OCI-LY3 (cell line): Measurements from ENCODE around the gene SPECC1.

Experiments used
- H2AFZ ChIP-seq: fragments of 200-600, 300-600 bp; shearing (Covaris generic); 2 replicates; pipeline ENCODE4 v1.6.0; 2014; ENCODE audit warnings: antibody characterized with exemption, low read depth, low read length
- H3K27ac ChIP-seq: fragments of 200-600, 300-600 bp; sonication (generic); 2 replicates; pipeline ENCODE4 v1.5.1; 2014; ENCODE audit warnings: mild to moderate bottlenecking, low read length, moderate library complexity, mixed read lengths
- H3K27me3 ChIP-seq: fragments of 200-600, 300-600 bp; sonication (generic); 2 replicates; pipeline ENCODE4 v1.6.1; 2014; ENCODE audit warnings: low read depth, low read length, mixed read lengths
- H3K36me3 ChIP-seq: fragments of 200-600, 300-600 bp; sonication (generic); replicated peaks from 2 replicates; pipeline ENCODE3; 2014; ENCODE audit warnings: low read depth, low read length, mixed read lengths
- H3K4me1 ChIP-seq: fragments of 300-600, 200-600 bp; sonication (generic); 2 replicates; pipeline ENCODE4 v1.6.1; 2014; ENCODE audit warnings: low read length, mixed read lengths
- H3K4me2 ChIP-seq: fragments of 200-600, 300-600 bp; sonication (generic); 2 replicates; pipeline ENCODE4 v1.6.1; 2014; ENCODE audit warnings: low read length, mixed read lengths
- H3K4me3 ChIP-seq: fragments of 300-600, 200-600 bp; sonication (generic); 2 replicates; pipeline ENCODE4 v1.5.1; 2014; ENCODE audit warnings: antibody characterized with exemption, mild to moderate bottlenecking, low read length, moderate library complexity
- H3K79me2 ChIP-seq: fragments of 300-600, 200-600 bp; shearing (Covaris generic); 2 replicates; pipeline ENCODE4 v1.6.1; 2014; ENCODE audit warnings: mild to moderate bottlenecking, low read length, mixed read lengths
- H3K9ac ChIP-seq: fragments of 300-600, 200-600 bp; shearing (Covaris generic); 2 replicates; pipeline ENCODE4 v1.6.0; 2014; ENCODE audit warnings: mild to moderate bottlenecking, low read length, moderate library complexity
- H3K9me3 ChIP-seq: fragments of 200-600, 300-600 bp; shearing (Covaris generic); 2 replicates; pipeline ENCODE4 v1.6.1; 2014; ENCODE audit warnings: low read length, mixed read lengths; ENCODE audit not compliant: insufficient read depth
- H4K20me1 ChIP-seq: fragments of 200-600, 300-600 bp; sonication (generic); 2 replicates; pipeline ENCODE4 v1.6.1; 2016; ENCODE audit warnings: low read length, mixed read lengths; ENCODE audit not compliant: insufficient read depth
- CTCF ChIP-seq: fragments of 200-600, 300-600 bp; sonication (generic); IDR thresholded peaks from 2 replicates; pipeline ENCODE4 v1.5.1; 2014; ENCODE audit warnings: antibody characterized with exemption, low read length, low read depth
- EZH2phosphoT487 ChIP-seq: fragments of 200-600 bp; shearing (Covaris generic); IDR thresholded peaks from 2 replicates; pipeline ENCODE4 v1.6.1; 2018; ENCODE audit warnings: antibody characterized with exemption, mixed run types, low read depth

The SPECC1 gene

GRCh38 chr17:20039037-20039436 is 29.9 kb downstream of the SPECC1 start:
- TF ChIP-seq EZH2phosphoT487 (no peak), CTCF (no peak)
- Histone ChIP-seq H4K20me1 (no peaks in the 10 kb centered on the region), H3K79me2 (no peaks in the 10 kb centered on the region), H3K36me3 (no peaks in the 10 kb centered on the region), H3K4me3 (no peak overlapping the region), H3K4me2 (no peak overlapping the region), H2AFZ (no peak overlapping the region), H3K4me1 (peaks cover 15% of the 10 kb centered on the region), H3K9me3 (no peaks in the 10 kb centered on the region), H3K27me3 (no peaks in the 10 kb centered on the region), H3K27ac (no peak overlapping the region), H3K9ac (no peak overlapping the region)

- no peak for TF ChIP-seq EZH2phosphoT487
- TF ChIP-seq CTCF, result no peak
Observed at GRCh38 chr17:20040216-20040615, 31.1 kb downstream of the SPECC1 start.

GRCh38 chr17:20043021-20043420 is 33.9 kb downstream of the SPECC1 start:
- H3K36me3 ChIP-seq, result no peaks in the 10 kb centered on the region
- H3K4me1 ChIP-seq, result no peaks in the 10 kb centered on the region
- no peaks in the 10 kb centered on the region for H3K79me2 ChIP-seq
- no peak overlapping the region for H3K9ac ChIP-seq
- no peaks in the 10 kb centered on the region for H3K9me3 ChIP-seq
- H3K4me2 ChIP-seq, result no peak overlapping the region
- TF ChIP-seq EZH2phosphoT487, result no peak
- no peak for TF ChIP-seq CTCF
- H3K4me3 ChIP-seq, result no peak overlapping the region
- H4K20me1 ChIP-seq, result no peaks in the 10 kb centered on the region
- no peak overlapping the region for H2AFZ ChIP-seq
- H3K27ac ChIP-seq, result no peak overlapping the region
- H3K27me3 ChIP-seq, result no peaks in the 10 kb centered on the region

More at GRCh38 chr17:20040216-20040615, 31.1 kb downstream of the SPECC1 start:
- no peak overlapping the region for H2AFZ ChIP-seq
- no peaks in the 10 kb centered on the region for H4K20me1 ChIP-seq
- H3K36me3 ChIP-seq, result no peaks in the 10 kb centered on the region
- no peaks in the 10 kb centered on the region for H3K27me3 ChIP-seq
- H3K9ac ChIP-seq, result no peak overlapping the region
- H3K4me1 ChIP-seq, result peaks cover 15% of the 10 kb centered on the region
- H3K79me2 ChIP-seq, result no peaks in the 10 kb centered on the region
- no peak overlapping the region for H3K27ac ChIP-seq
- H3K9me3 ChIP-seq, result no peaks in the 10 kb centered on the region
- H3K4me3 ChIP-seq, result no peak overlapping the region
- no peak overlapping the region for H3K4me2 ChIP-seq

GRCh38 chr17:20045476-20045875 is 36.3 kb downstream of the SPECC1 start:
- no peaks in the 10 kb centered on the region for H3K9me3 ChIP-seq
- H3K9ac ChIP-seq, result no peak overlapping the region
- H3K36me3 ChIP-seq, result no peaks in the 10 kb centered on the region
- TF ChIP-seq EZH2phosphoT487, result no peak
- TF ChIP-seq CTCF, result no peak
- no peak overlapping the region for H3K4me2 ChIP-seq
- H4K20me1 ChIP-seq, result no peaks in the 10 kb centered on the region
- H2AFZ ChIP-seq, result no peak overlapping the region
- H3K27me3 ChIP-seq, result no peaks in the 10 kb centered on the region
- no peaks in the 10 kb centered on the region for H3K79me2 ChIP-seq
- no peaks in the 10 kb centered on the region for H3K4me1 ChIP-seq
- no peak overlapping the region for H3K4me3 ChIP-seq
- H3K27ac ChIP-seq, result no peak overlapping the region
